NCI-H2171 treated with DMSO at 0.1 percent for 48 hours (cell line): Measurements from ENCODE around the gene GADD45GIP1.

Experiments
- DNase-seq: peaks from one replicate; lab custom pipeline; 2025; lab: John Stamatoyannopoulos, UW

The GADD45GIP1 gene

DNA sequence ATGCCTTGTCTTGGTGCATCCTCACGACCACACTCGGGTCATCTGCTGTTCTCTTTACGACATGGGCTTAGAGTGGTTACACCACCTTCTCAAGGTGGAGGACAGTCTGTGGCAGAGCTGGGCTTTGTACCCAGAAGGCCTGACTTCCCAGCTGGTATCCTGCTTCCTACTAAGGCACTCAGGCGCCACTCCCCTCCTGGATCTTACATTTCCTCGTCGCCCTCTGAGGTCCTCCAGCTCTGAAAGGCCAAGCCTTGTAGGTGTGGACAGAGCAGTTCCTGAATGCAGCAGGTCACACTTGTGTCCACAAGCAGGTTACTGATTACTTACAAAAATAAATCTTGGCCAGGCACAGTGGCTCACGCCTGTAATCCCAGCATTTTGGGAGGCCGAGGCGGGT, 49.9 kb downstream of the GADD45GIP1 start:
- no peak for DNase-seq
